ENCODE results near the gene PAF1. TPM values are rescaled to one million over a fixed set of nuclear protein-coding genes. Genes with fewer than 3 reads are reported as not detected.

Gene PAF1
- total RNA-seq, 1 experiment from 2014 or later: 53.5 TPM

DNA sequence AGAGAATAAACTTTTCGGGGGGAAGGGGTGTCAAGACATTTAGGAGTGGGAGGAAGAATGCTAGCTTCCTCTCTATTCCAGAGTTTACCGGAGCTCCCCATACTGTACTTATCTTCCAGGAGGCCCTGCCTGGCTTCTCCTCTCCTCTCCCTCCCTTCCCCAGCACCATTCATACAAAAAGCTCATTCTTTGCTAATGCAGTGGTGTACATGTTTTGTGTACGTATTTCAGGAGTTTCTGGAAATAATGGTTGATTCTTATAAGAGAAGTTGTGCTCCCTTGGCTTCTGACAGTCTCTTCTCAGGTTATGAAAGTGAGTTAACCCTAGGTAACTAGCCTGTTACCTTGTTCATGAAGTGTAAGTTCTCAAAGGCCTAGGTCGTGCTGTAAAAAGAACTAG lies 41.6 kb downstream of the PAF1 start:
- DNase-seq (ENCODE audit: low read depth, low spot score) (no peak), ATAC-seq (no peak)
- RAD21 ChIA-PET (ENCODE audit: low non-redundant PET in 1 of 2, low total read pairs in 2 of 2, uncharacterized antibody in 2 of 2, unreplicated experiment in 2 of 2): no interaction called here
- POLR2A ChIA-PET: no interaction called here
- TF ChIP-seq, protein P1, sequence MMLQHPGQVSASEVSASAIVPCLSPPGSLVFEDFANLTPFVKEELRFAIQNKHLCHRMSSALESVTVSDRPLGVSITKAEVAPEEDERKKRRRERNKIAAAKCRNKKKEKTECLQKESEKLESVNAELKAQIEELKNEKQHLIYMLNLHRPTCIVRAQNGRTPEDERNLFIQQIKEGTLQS (IDR thresholded peaks at IDR 0.05): no peak
- TF ChIP-seq POLR2AphosphoS5 (IDR thresholded peaks at IDR 0.05; ENCODE audit: low read depth, low read length) (no peak), CBX3 (IDR thresholded peaks at IDR 0.05; ENCODE audit: low read depth) (no peak), FOSL1 (IDR thresholded peaks at IDR 0.05; ENCODE audit: low read depth) (no peak), MAX (IDR thresholded peaks at IDR 0.05) (no peak), ZFX (IDR thresholded peaks at IDR 0.05) (no peak), POLR2A (IDR thresholded peaks at IDR 0.05; ENCODE audit: borderline replicate concordance, extremely low read depth, insufficient read depth, insufficient read length) (no peak), EZH2phosphoT487 (IDR thresholded peaks at IDR 0.05; ENCODE audit: borderline replicate concordance) (no peak), TCF7L2 (IDR thresholded peaks at IDR 0.05; ENCODE audit: borderline replicate concordance, extremely low read depth, insufficient read depth, insufficient read length) (no peak), YY1 (IDR thresholded peaks at IDR 0.05; ENCODE audit: extremely low read depth, insufficient replicate concordance, low read depth, low read length) (no peak), ZNF274 (IDR thresholded peaks at IDR 0.05; ENCODE audit: low read depth, low read length) (no peak), EGR1 (IDR thresholded peaks at IDR 0.05; ENCODE audit: low read depth) (no peak), SRF (IDR thresholded peaks at IDR 0.05; ENCODE audit: low read depth) (no peak), RAD21 (IDR thresholded peaks at IDR 0.05; ENCODE audit: low read depth) (no peak), SP1 (IDR thresholded peaks at IDR 0.05; ENCODE audit: low read depth) (no peak), EZH2 (IDR thresholded peaks at IDR 0.05) (no peak), CEBPB (IDR thresholded peaks at IDR 0.05; ENCODE audit: low read depth) (no peak)
- TF ChIP-seq, protein P2, sequence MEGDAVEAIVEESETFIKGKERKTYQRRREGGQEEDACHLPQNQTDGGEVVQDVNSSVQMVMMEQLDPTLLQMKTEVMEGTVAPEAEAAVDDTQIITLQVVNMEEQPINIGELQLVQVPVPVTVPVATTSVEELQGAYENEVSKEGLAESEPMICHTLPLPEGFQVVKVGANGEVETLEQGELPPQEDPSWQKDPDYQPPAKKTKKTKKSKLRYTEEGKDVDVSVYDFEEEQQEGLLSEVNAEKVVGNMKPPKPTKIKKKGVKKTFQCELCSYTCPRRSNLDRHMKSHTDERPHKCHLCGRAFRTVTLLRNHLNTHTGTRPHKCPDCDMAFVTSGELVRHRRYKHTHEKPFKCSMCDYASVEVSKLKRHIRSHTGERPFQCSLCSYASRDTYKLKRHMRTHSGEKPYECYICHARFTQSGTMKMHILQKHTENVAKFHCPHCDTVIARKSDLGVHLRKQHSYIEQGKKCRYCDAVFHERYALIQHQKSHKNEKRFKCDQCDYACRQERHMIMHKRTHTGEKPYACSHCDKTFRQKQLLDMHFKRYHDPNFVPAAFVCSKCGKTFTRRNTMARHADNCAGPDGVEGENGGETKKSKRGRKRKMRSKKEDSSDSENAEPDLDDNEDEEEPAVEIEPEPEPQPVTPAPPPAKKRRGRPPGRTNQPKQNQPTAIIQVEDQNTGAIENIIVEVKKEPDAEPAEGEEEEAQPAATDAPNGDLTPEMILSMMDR (IDR thresholded peaks at IDR 0.05 in 2 of 3, conservative IDR thresholded peaks at IDR 0.05 in 1 of 3; ENCODE audit: borderline replicate concordance in 1 of 3, insufficient read depth in 1 of 3, low read depth in 2 of 3, low read length in 2 of 3): no peak
- Histone ChIP-seq H4K20me1 (ENCODE audit: insufficient read depth) (peaks cover 4% of the 10 kb centered on the region; the same call in 1 of the 2 replicates), H3K4me1 (ENCODE audit: control insufficient read depth in 1 of 2, insufficient read depth in 2 of 2, low read length in 2 of 2) (no peaks in the 10 kb centered on the region), H3K79me2 (ENCODE audit: insufficient read depth, low read length) (peaks cover 81% of the 10 kb centered on the region), H2AFZ (ENCODE audit: low read depth, low read length, poor library complexity, severe bottlenecking) (no peak overlapping the region), H3K9me2 (ENCODE audit: insufficient read depth) (no peaks in the 10 kb centered on the region), H3K4me2 (ENCODE audit: low read length) (no peak overlapping the region), H3K27ac (ENCODE audit: low read depth, low read length) (no peak overlapping the region), H3K36me3 (ENCODE audit: control insufficient read depth in 1 of 2, insufficient read depth in 2 of 2, low read length in 2 of 2) (peaks cover 26 to 46% of the 10 kb centered on the region in 2 experiments), H3K27me3 (ENCODE audit: insufficient read depth, low read length) (no peaks in the 10 kb centered on the region), H3K4me3 (replicated peaks in 1 of 2; ENCODE audit: low read depth in 1 of 2, low read length in 2 of 2) (no peak overlapping the region), H3K9me3 (ENCODE audit: control insufficient read depth in 1 of 2, insufficient read depth in 1 of 2, low read depth in 1 of 2, low read length in 2 of 2) (no peaks in the 10 kb centered on the region), H3K9ac (ENCODE audit: low read length) (no peak overlapping the region)
- intact Hi-C loops (cut with micrococcal nuclease): no loop called here
- BruUV-seq (replicated peaks): no TSS peak
- CTCF ChIA-PET: no interaction called here
